A673 (cell line): Measurements from ENCODE around the gene FBXO10.

Experiments used
- EZH2 ChIP-seq: fragments of 200-600 bp; sonication (generic); IDR thresholded peaks from 2 replicates; pipeline ENCODE4 v1.6.1; 2017; ENCODE audit warnings: borderline replicate concordance, low read depth, mild to moderate bottlenecking, mixed read lengths, antibody characterized with exemption, low read length; ENCODE audit not compliant: poor library complexity, severe bottlenecking
- TF ChIP-seq, protein P1 (sequence below): fragments of 300-800, 200-600 bp; sonication (generic); conservative IDR thresholded peaks from 2 replicates; pipeline ENCODE4 v1.5.1; 2017; ENCODE audit warnings: low read depth, mild to moderate bottlenecking, antibody characterized with exemption, low read length, moderate library complexity, mixed read lengths

DNA sequence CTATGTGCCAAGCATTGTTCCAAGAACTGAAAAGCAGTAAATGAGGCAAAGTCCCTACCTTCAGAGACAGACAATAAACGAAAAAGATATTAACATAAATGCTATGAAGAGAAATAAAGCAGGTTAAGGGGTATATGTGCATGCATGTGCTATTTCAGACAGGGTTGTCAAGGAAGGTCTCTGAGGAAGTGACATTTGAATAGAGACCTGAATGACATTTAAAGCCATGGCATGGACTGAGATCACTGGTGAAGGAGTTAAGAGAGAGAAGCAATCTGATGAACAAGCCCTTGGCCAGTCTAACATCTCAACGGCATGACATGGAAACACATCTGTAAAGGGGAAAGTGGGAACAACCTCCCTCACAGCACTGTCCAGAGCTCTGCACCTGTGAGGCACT, 14.5 kb downstream of the FBXO10 start:
- no peak for TF ChIP-seq EZH2
- TF ChIP-seq, protein P1, sequence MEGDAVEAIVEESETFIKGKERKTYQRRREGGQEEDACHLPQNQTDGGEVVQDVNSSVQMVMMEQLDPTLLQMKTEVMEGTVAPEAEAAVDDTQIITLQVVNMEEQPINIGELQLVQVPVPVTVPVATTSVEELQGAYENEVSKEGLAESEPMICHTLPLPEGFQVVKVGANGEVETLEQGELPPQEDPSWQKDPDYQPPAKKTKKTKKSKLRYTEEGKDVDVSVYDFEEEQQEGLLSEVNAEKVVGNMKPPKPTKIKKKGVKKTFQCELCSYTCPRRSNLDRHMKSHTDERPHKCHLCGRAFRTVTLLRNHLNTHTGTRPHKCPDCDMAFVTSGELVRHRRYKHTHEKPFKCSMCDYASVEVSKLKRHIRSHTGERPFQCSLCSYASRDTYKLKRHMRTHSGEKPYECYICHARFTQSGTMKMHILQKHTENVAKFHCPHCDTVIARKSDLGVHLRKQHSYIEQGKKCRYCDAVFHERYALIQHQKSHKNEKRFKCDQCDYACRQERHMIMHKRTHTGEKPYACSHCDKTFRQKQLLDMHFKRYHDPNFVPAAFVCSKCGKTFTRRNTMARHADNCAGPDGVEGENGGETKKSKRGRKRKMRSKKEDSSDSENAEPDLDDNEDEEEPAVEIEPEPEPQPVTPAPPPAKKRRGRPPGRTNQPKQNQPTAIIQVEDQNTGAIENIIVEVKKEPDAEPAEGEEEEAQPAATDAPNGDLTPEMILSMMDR, result no peak
